Measurements from ENCODE around the gene PIK3R5. TPM values are rescaled to one million over a fixed set of nuclear protein-coding genes. Genes with fewer than 3 reads are reported as not detected.

PIK3R5 gene
- total RNA-seq, 1 experiment from 2014 or later = 2.5 TPM

DNA sequence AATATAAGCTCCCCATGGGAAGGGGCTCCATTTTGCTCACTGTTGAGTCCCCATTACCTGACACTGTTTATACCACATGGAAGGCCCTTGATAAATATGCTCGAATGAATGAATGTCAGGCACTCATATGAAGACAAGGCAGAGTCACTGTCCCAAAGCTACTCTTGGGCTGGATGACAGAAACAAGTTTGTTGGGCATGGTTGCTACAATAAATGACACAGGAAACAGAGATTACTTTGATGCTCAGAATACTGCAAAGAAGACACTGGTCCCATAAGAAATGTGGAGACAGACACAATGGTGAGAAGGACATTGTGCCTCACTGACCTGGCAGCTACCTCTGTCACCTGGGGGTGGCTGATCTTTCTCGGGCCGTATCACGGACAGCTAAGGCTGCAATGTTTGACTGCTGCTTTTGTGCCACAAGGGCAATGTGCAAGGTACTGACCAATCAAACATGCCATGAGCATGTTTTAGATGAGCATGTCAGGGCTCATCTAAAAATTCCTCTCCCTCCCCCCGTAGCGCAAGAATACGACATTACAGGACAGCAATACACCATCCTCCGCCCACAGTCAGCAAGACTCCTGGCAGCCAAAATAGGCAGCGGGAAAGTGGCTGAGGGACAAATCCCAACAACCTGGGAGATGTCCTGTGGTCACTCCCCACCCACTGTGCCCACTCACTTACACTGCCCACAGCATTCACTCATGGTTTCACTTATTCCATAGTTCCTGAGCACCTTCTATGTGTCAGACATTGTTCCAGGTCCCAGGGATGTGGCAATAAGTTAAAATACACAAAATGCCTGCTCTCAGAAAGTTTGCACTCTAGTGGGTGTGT is 103.1 kb downstream of the PIK3R5 start:
- H3K9me3 ChIP-seq (ENCODE audit: control insufficient read depth in 1 of 2, insufficient read depth in 1 of 2, low read depth in 1 of 2, low read length in 2 of 2) = no peaks in the 10 kb centered on the region
- H3K9me2 ChIP-seq (ENCODE audit: insufficient read depth) = no peaks in the 10 kb centered on the region
- BruUV-seq (replicated peaks) = no TSS peak
- H3K9ac ChIP-seq (ENCODE audit: low read length) = no peak overlapping the region
- ChIA-PET CTCF (interaction anchor here (1.3 kb wide), 1 partner anchor 452 kb away, joined by 3 read pairs; no protein-coding TSS in a partner anchor), POLR2A (no interaction called here), RAD21 (ENCODE audit: low non-redundant PET in 1 of 2, low total read pairs in 2 of 2, uncharacterized antibody in 2 of 2, unreplicated experiment in 2 of 2) (no interaction called here)
- H3K4me2 ChIP-seq (ENCODE audit: low read length) = no peak overlapping the region
- DNase-seq (ENCODE audit: low read depth, low spot score) = no peak
- H3K36me3 ChIP-seq (ENCODE audit: control insufficient read depth in 1 of 2, insufficient read depth in 2 of 2, low read length in 2 of 2) = no peaks in the 10 kb centered on the region
- no peak overlapping the region for H3K27ac ChIP-seq (ENCODE audit: low read depth, low read length)
- intact Hi-C loops (cut with micrococcal nuclease) = no loop called here
- H3K4me3 ChIP-seq (replicated peaks in 1 of 2; ENCODE audit: low read depth in 1 of 2, low read length in 2 of 2) = no peak overlapping the region
- H2AFZ ChIP-seq (ENCODE audit: low read depth, low read length, poor library complexity, severe bottlenecking) = no peak overlapping the region
- ATAC-seq = no peak
- H3K27me3 ChIP-seq (ENCODE audit: insufficient read depth, low read length) = 0 out of 2 replicates have a peak, but pooled peaks cover 6% of the 10 kb centered on the region
- no peak for TF ChIP-seq ELF1 (IDR thresholded peaks at IDR 0.05; ENCODE audit: borderline replicate concordance, low read depth)
- TF ChIP-seq CEBPB (IDR thresholded peaks at IDR 0.05; ENCODE audit: low read depth) = no peak
- TF ChIP-seq EZH2phosphoT487 (IDR thresholded peaks at IDR 0.05; ENCODE audit: borderline replicate concordance) = no peak
- TF ChIP-seq, protein P1, sequence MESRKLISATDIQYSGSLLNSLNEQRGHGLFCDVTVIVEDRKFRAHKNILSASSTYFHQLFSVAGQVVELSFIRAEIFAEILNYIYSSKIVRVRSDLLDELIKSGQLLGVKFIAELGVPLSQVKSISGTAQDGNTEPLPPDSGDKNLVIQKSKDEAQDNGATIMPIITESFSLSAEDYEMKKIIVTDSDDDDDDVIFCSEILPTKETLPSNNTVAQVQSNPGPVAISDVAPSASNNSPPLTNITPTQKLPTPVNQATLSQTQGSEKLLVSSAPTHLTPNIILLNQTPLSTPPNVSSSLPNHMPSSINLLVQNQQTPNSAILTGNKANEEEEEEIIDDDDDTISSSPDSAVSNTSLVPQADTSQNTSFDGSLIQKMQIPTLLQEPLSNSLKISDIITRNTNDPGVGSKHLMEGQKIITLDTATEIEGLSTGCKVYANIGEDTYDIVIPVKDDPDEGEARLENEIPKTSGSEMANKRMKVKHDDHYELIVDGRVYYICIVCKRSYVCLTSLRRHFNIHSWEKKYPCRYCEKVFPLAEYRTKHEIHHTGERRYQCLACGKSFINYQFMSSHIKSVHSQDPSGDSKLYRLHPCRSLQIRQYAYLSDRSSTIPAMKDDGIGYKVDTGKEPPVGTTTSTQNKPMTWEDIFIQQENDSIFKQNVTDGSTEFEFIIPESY (IDR thresholded peaks at IDR 0.05; ENCODE audit: extremely low read depth, insufficient replicate concordance, low read length) = no peak
- TF ChIP-seq POLR2AphosphoS5 (IDR thresholded peaks at IDR 0.05; ENCODE audit: low read depth, low read length) = no peak
- TF ChIP-seq JUND (IDR thresholded peaks at IDR 0.05) = no peak
- TF ChIP-seq TCF7L2 (IDR thresholded peaks at IDR 0.05; ENCODE audit: borderline replicate concordance, extremely low read depth, insufficient read depth, insufficient read length) = no peak
- no peak for TF ChIP-seq POLR2A (IDR thresholded peaks at IDR 0.05; ENCODE audit: borderline replicate concordance, extremely low read depth, insufficient read depth, insufficient read length)
- no peak for TF ChIP-seq YY1 (IDR thresholded peaks at IDR 0.05; ENCODE audit: extremely low read depth, insufficient replicate concordance, low read depth, low read length)
- TF ChIP-seq, protein P2, sequence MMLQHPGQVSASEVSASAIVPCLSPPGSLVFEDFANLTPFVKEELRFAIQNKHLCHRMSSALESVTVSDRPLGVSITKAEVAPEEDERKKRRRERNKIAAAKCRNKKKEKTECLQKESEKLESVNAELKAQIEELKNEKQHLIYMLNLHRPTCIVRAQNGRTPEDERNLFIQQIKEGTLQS (IDR thresholded peaks at IDR 0.05) = no peak
- no peaks in the 10 kb centered on the region for H3K79me2 ChIP-seq (ENCODE audit: insufficient read depth, low read length)
- no peaks in the 10 kb centered on the region for H4K20me1 ChIP-seq (ENCODE audit: insufficient read depth)
- H3K4me1 ChIP-seq (ENCODE audit: control insufficient read depth in 1 of 2, insufficient read depth in 2 of 2, low read length in 2 of 2) = no peaks in the 10 kb centered on the region

Measured in HCT116 (cell line).